H9 (cell line): ENCODE data around the gene ALG8. TPM values are rescaled to one million over a fixed set of nuclear protein-coding genes. Genes with fewer than 3 reads are reported as not detected.

Experiments
- DNase-seq: peaks from one replicate; pipeline ENCODE4 v3.0.0-alpha.2; 2017
- H2AFZ ChIP-seq: one replicate; pipeline ENCODE4 v1.6.1; 2013; ENCODE audit warnings: mild to moderate bottlenecking, low read length, control low read depth, moderate library complexity
- H2AK5ac ChIP-seq: 2 replicates; pipeline ENCODE4 v1.6.1; 2013; ENCODE audit warnings: low read length, control low read depth, mixed read lengths; ENCODE audit not compliant: insufficient read length
- H2BK120ac ChIP-seq: one replicate; pipeline ENCODE4 v1.6.1; 2013; ENCODE audit warnings: low read depth, mild to moderate bottlenecking, low read length, control low read depth, inconsistent platforms; ENCODE audit not compliant: poor library complexity, severe bottlenecking
- H2BK12ac ChIP-seq: 2 replicates; pipeline ENCODE4 v1.6.1; 2013; ENCODE audit warnings: low read length, control low read depth, mixed read lengths, low read depth; ENCODE audit not compliant: insufficient read length
- H2BK15ac ChIP-seq: 2 replicates; pipeline ENCODE4 v1.6.1; 2013; ENCODE audit warnings: low read depth, low read length, control low read depth
- H2BK20ac ChIP-seq: one replicate; pipeline ENCODE4 v1.6.1; 2013; ENCODE audit warnings: low read depth, mild to moderate bottlenecking, low read length, control low read depth, inconsistent platforms; ENCODE audit not compliant: poor library complexity, severe bottlenecking
- H2BK5ac ChIP-seq: 2 replicates; pipeline ENCODE4 v1.6.1; 2013; ENCODE audit warnings: low read length, control low read depth, mixed read lengths; ENCODE audit not compliant: insufficient read length
- H3K14ac ChIP-seq: 2 replicates; pipeline ENCODE4 v1.6.1; 2013; ENCODE audit warnings: low read length, control low read depth; ENCODE audit not compliant: insufficient read depth
- H3K18ac ChIP-seq: 2 replicates; pipeline ENCODE4 v1.6.1; 2013; ENCODE audit warnings: low read depth, mild to moderate bottlenecking, mixed read lengths, low read length, control low read depth; ENCODE audit not compliant: insufficient read length
- H3K23ac ChIP-seq: 2 replicates; pipeline ENCODE4 v1.6.1; 2013; ENCODE audit warnings: low read length, control low read depth, mixed read lengths, low read depth; ENCODE audit not compliant: insufficient read length
- H3K23me2 ChIP-seq: 2 replicates; pipeline ENCODE4 v1.6.1; 2013; ENCODE audit warnings: low read depth, mild to moderate bottlenecking, mixed read lengths, low read length, control low read depth; ENCODE audit not compliant: insufficient read length, poor library complexity, severe bottlenecking
- H3K27ac ChIP-seq: 2 replicates; pipeline ENCODE4 v1.5.1; 2013; ENCODE audit warnings: low read length, control low read depth, mixed read lengths, low read depth; ENCODE audit not compliant: insufficient read length
- H3K27me3 ChIP-seq: 2 replicates; pipeline ENCODE4 v1.6.1; 2013; ENCODE audit warnings: low read length, control low read depth, inconsistent platforms; ENCODE audit not compliant: insufficient read depth
- H3K4ac ChIP-seq: 2 replicates; pipeline ENCODE4 v1.6.1; 2013; ENCODE audit warnings: low read depth, mild to moderate bottlenecking, control low read depth, inconsistent platforms, low read length, moderate library complexity
- H3K4me1 ChIP-seq: 2 replicates; pipeline ENCODE4 v1.6.1; 2013; ENCODE audit warnings: low read length, control low read depth, inconsistent platforms; ENCODE audit not compliant: insufficient read depth
- H3K4me2 ChIP-seq: 2 replicates; pipeline ENCODE4 v1.6.1; 2013; ENCODE audit warnings: low read length, control low read depth, mixed read lengths; ENCODE audit not compliant: insufficient read length, insufficient read depth
- H3K56ac ChIP-seq: 2 replicates; pipeline ENCODE4 v1.6.1; 2013; ENCODE audit warnings: low read depth, mild to moderate bottlenecking, mixed read lengths, low read length, control low read depth; ENCODE audit not compliant: insufficient read length
- H3K79me1 ChIP-seq: 2 replicates; pipeline ENCODE4 v1.6.1; 2013; ENCODE audit warnings: low read depth, mild to moderate bottlenecking, moderate library complexity, low read length, control low read depth, inconsistent platforms; ENCODE audit not compliant: insufficient read depth, poor library complexity, severe bottlenecking
- H3K79me2 ChIP-seq: 2 replicates; pipeline ENCODE4 v1.6.1; 2013; ENCODE audit warnings: low read length, control low read depth, inconsistent platforms; ENCODE audit not compliant: insufficient read depth
- H3K9ac ChIP-seq: 2 replicates; pipeline ENCODE4 v1.6.1; 2013; ENCODE audit warnings: low read length, control low read depth, mixed read lengths; ENCODE audit not compliant: insufficient read length; ENCODE audit errors: extremely low read depth
- H3K9me3 ChIP-seq: one replicate; pipeline ENCODE4 v1.6.1; 2013; ENCODE audit warnings: low read depth, low read length, inconsistent platforms; ENCODE audit not compliant: control insufficient read depth
- H3T11ph ChIP-seq: one replicate; pipeline ENCODE4 v1.6.1; 2013; ENCODE audit warnings: mild to moderate bottlenecking, low read length, control low read depth, inconsistent platforms
- H4K20me1 ChIP-seq: one replicate; pipeline ENCODE4 v1.6.1; 2013; ENCODE audit not compliant: control insufficient read depth, insufficient read length, insufficient read depth
- H4K5ac ChIP-seq: 2 replicates; pipeline ENCODE4 v1.6.1; 2013; ENCODE audit warnings: low read depth, mild to moderate bottlenecking, mixed read lengths, low read length, control low read depth; ENCODE audit not compliant: insufficient read length
- H4K8ac ChIP-seq: replicated peaks from 2 replicates; pipeline ENCODE4 v1.6.1; 2013; ENCODE audit warnings: low read length, control low read depth, mixed read lengths, low read depth; ENCODE audit not compliant: insufficient read length
- H4K91ac ChIP-seq: 2 replicates; pipeline ENCODE4 v1.6.1; 2013; ENCODE audit warnings: low read depth, mild to moderate bottlenecking, moderate library complexity, mixed read lengths, low read length, control low read depth; ENCODE audit not compliant: insufficient read length
- H3K27ac Mint-ChIP-seq, 3 experiments: 2 replicates in 2 of 3; 3 replicates in 1 of 3; pipeline ENCODE4 v1.8.0; 2020 to 2021; ENCODE audit warnings: mixed read lengths in 3 of 3, mild to moderate bottlenecking in 1 of 3, moderate library complexity in 1 of 3
- H3K27me3 Mint-ChIP-seq: 2 replicates; pipeline ENCODE4 v1.8.0; 2021; ENCODE audit warnings: low read depth, mild to moderate bottlenecking, moderate library complexity, mixed read lengths
- H3K36me3 Mint-ChIP-seq, 3 experiments: 2 replicates in 2 of 3; 3 replicates in 1 of 3; pipeline ENCODE4 v1.8.0; 2020 to 2021; ENCODE audit warnings: low read depth in 3 of 3, mixed read lengths in 3 of 3; ENCODE audit not compliant: insufficient read depth in 1 of 3
- H3K4me1 Mint-ChIP-seq, 2 experiments: 2 replicates each; pipeline ENCODE4 v1.8.0; 2020; ENCODE audit warnings: mixed read lengths in 2 of 2
- H3K4me3 Mint-ChIP-seq, 2 experiments: 2 replicates in 1 of 2; 3 replicates in 1 of 2; pipeline ENCODE4 v1.8.0; 2020 to 2021; ENCODE audit warnings: mild to moderate bottlenecking in 2 of 2, mixed read lengths in 2 of 2, moderate library complexity in 1 of 2
- H3K9me3 Mint-ChIP-seq, 2 experiments: 2 replicates in 1 of 2; 3 replicates in 1 of 2; pipeline ENCODE4 v1.8.0; 2020; ENCODE audit warnings: mild to moderate bottlenecking in 2 of 2, mixed read lengths in 2 of 2, moderate library complexity in 1 of 2
- CTCF ChIP-seq: fragments of 200-600 bp; sonication (generic); conservative IDR thresholded peaks from 3 replicates; pipeline ENCODE4 v1.8.0; 2021; ENCODE audit warnings: antibody characterized with exemption, mild to moderate bottlenecking
- WGBS: extraction: QIAGEN DNeasy Blood & Tissue Kit; methylation state at CpG from one replicate; pipeline ENCODE4 v1.1.7; 2013; ENCODE audit warnings: missing lambda C conversion rate, low lambda C conversion rate, mixed read lengths; ENCODE audit not compliant: insufficient read length; ENCODE audit errors: extremely low coverage; 5-methylcytosine and 5-hydroxymethylcytosine counted together
- total RNA-seq: library from RNA; stranded (reverse); gene quantifications from 2 replicates; pipeline ENCODE4 v1.2.1, GENCODE V29; 2021

Gene ALG8
- total RNA-seq, 1 experiment from 2014 or later: 77.5 TPM

- no peak for TF ChIP-seq CTCF
- H3K79me2 ChIP-seq: peaks cover 1% of the 10 kb centered on the region; the same call in 1 of the 2 replicates
- no peak for DNase-seq
- no peak overlapping the region for H2BK5ac ChIP-seq
- H3K9ac ChIP-seq: no peak overlapping the region
- Mint-ChIP-seq H3K9me3 (no peaks in the 10 kb centered on the region), H3K4me3 (no peak overlapping the region), H3K4me1 (no peaks in the 10 kb centered on the region), H3K27me3 (no peaks in the 10 kb centered on the region), H3K27ac (no peak overlapping the region), H3K36me3 (peaks cover 21 to 50% (median 50%) of the 10 kb centered on the region in 3 experiments; a peak in 6 of 7 replicates)
- no peak overlapping the region for H2BK12ac ChIP-seq
- H3K4me1 ChIP-seq: no peaks in the 10 kb centered on the region
- no peak overlapping the region for H2BK20ac ChIP-seq
- H3K23ac ChIP-seq: no peak overlapping the region
- H3K18ac ChIP-seq: no peak overlapping the region
- H3K56ac ChIP-seq: no peak overlapping the region
- H3K4ac ChIP-seq: no peak overlapping the region
- H3K27me3 ChIP-seq: no peaks in the 10 kb centered on the region
- H4K20me1 ChIP-seq: no peaks in the 10 kb centered on the region
- no peak overlapping the region for H4K5ac ChIP-seq
- H3K9me3 ChIP-seq: no peaks in the 10 kb centered on the region
- H3T11ph ChIP-seq: no peak overlapping the region
- H3K27ac ChIP-seq: no peak overlapping the region
- no peak overlapping the region for H2AFZ ChIP-seq
- H3K4me2 ChIP-seq: no peak overlapping the region
- H3K23me2 ChIP-seq: no peaks in the 10 kb centered on the region
- no peak overlapping the region for H2BK15ac ChIP-seq
- H2BK120ac ChIP-seq: no peak overlapping the region
- H4K8ac ChIP-seq: no peak overlapping the region
- no peaks in the 10 kb centered on the region for H3K79me1 ChIP-seq
- no peak overlapping the region for H4K91ac ChIP-seq
- no peak overlapping the region for H2AK5ac ChIP-seq
- H3K14ac ChIP-seq: no peak overlapping the region
- no CpG with 5 or more reads among the region's 2 CpGs for WGBS
Observed at GRCh38 chr11:78069465-78069864, 70.0 kb downstream of the ALG8 start.
